GM13977 (cell line): ENCODE data around the gene R3HDM1.
A peak's percentile ranks its signal among the peaks of the same experiment; 100 is the strongest.
"Not testable (repeated sequence)": the region's sequence is repeated elsewhere in the genome, so short reads cannot be mapped to it uniquely, and the experiment has no call there.

Experiments
- DNase-seq: peaks from one replicate; pipeline ENCODE4 v3.0.0; 2012; ENCODE audit warnings: low spot score
- CTCF ChIP-seq: IDR thresholded peaks from 2 replicates; pipeline ENCODE4 v1.5.1; 2012; ENCODE audit warnings: mild to moderate bottlenecking, control low read depth; ENCODE audit not compliant: insufficient read depth; ENCODE audit errors: extremely low read depth, missing control alignments
- in situ Hi-C: fragments of 300-500 bp; cut with MboI; formaldehyde crosslinking; loops from one replicate; pipeline ENCODE4 v1.12.0; 2022; ENCODE audit warnings: low sequenced_read_pairs, low pct_unique_long_range_greater_than_20kb, mixed read lengths, inconsistent platforms; ENCODE audit not compliant: unreplicated experiment

Gene R3HDM1

GRCh38 chr2:135510577-135510976 is 20.7 kb upstream of the R3HDM1 start:
- TF ChIP-seq CTCF, result no peak
- in situ Hi-C loops, result no loop called here
- no peak for DNase-seq

GRCh38 chr2:135512099-135512498 is 19.2 kb upstream of the R3HDM1 start:
- no peak for DNase-seq
- in situ Hi-C loops, result no loop called here
- TF ChIP-seq CTCF, result no peak

GRCh38 chr2:135525786-135526185 is 5.5 kb upstream of the R3HDM1 start:
- TF ChIP-seq CTCF, result no peak
- DNase-seq, result no peak
- in situ Hi-C loops, result no loop called here

- no peak for TF ChIP-seq CTCF
- DNase-seq, result no peak
- in situ Hi-C loops, result no loop called here
These were observed 3.3 kb upstream of the R3HDM1 start for GRCh38 chr2:135528006-135528405.

- DNase-seq, result peak; percentile 87
- in situ Hi-C loops, result no loop called here
- no peak for TF ChIP-seq CTCF
These were observed 712 bp upstream of the R3HDM1 start, which contains the start of gene ZRANB3 for GRCh38 chr2:135530313-135531230. ZRANB3 (minus strand) TSS chr2:135531218.

GRCh38 chr2:135532581-135532980 is 1.3 kb downstream of the R3HDM1 start:
- in situ Hi-C loops, result no loop called here
- TF ChIP-seq CTCF, result no peak
- no peak for DNase-seq

GRCh38 chr2:135533545-135533944 is 2.3 kb downstream of the R3HDM1 start:
- in situ Hi-C loops, DNase-seq: not testable (repeated sequence)
